NCI-H2196 treated with DMSO at 0.1 percent for 48 hours (cell line): ENCODE results near the gene MRPL33.

Experiments used
- DNase-seq: peaks from one replicate; lab custom pipeline; 2025; ENCODE audit not compliant: unreplicated experiment; lab: John Stamatoyannopoulos, UW

The MRPL33 gene

DNA sequence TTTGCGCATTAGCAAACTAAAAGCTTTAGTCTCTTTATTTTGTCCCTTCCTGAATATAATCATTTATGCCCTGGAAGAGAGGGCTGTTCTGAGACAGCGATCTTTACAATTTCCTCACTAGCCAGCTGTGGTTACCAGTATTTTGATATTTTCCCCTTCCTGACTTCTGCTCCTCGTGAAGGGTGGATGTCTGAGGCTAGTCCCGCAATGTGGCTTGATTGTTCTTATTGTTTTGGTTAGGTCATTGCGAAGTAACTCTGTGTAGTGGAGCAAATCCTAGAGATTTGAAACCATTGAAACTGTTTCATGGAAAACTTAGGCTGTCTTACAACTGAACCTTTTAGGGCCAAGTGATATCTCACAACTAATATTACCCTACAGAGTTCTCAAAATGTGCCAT is 2.4 kb downstream of the MRPL33 start:
- DNase-seq = no peak

DNA sequence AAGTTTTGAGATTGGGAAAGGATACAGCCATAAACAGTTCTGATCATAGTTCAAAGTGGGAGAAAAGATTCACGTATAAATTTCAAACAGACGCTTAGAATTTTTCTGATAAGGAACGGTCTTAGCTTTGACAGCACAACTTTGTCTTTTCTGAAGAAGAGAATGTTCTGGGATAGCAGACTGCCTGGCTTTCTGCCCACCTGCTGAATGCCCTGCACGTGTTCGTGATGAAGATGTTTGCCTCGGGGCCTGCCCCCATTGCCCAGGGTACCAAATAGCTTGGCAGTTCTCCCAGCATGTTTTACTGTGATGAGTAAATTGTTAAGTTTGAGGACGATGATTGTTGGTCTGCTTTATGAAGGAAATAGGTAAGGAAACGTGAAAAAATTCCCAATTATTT is 4.6 kb downstream of the MRPL33 start:
- DNase-seq = no peak

DNA sequence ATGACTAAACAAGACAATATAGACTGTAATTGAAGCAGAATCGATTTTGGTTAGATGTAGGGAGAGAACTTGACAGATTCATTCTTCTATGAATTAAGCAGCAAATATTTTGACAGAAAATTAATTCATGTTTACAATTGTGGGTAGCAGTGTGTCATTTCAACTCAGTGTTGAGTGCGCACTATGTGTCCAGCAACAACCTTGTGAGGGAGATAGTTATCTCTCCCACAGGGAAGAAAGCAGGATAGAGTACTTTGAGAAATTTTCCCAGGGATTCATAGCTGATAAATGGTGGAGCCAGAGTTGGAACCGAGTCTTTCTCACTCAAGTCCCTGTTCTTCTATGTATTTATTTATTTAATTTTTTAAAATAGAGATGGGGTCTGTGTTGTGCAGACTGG is 5.2 kb downstream of the MRPL33 start:
- DNase-seq = no peak

DNA sequence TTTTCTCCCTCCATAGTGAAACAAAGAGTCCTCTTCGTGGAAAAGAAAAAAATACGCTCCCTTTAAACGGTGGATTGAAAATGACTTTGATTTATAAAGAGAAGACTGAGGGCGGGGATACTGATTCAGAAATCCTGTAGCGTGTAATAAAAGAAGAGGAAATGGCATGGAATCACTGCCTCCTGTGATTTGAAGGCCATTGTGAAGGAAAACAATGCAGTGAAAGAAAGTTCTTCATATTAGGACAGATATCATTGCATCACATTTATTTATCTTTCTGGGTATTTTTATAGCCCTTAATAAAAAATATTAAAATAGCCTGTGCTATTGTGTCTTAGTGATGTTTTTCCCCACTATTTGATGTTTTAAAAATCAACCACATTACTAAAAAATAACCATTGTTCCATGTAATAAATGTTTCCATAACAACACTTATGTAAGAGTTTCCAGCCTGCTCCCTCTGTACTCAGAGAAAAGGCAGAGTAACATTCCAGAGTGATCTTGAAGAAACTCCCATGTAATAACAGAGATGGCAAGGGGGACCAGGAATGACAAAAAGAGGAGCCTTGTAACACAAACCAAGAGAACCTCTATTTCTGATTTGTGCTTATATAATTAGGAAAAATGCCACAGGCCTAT is 8.0 kb downstream of the MRPL33 start:
- no peak for DNase-seq

DNA sequence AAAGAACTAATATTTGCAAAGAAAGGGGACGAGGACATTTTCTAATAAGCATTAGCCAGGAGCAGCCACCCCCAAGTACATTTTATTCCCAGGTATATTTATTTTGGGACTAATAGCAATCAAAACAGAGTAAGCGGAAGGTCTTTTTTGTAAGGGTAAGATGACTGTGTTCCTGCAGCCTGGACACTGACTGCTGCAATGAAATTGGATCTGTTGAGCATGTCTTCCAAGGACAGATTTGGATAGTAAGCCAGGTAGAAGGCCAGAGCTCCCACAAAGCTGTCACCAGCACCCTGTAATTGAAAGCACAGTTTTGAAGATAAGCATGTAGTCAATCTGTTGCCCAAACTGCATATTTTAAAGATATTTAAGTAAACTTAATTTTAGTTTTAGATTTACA is 10.0 kb downstream of the MRPL33 start:
- no peak for DNase-seq

DNA sequence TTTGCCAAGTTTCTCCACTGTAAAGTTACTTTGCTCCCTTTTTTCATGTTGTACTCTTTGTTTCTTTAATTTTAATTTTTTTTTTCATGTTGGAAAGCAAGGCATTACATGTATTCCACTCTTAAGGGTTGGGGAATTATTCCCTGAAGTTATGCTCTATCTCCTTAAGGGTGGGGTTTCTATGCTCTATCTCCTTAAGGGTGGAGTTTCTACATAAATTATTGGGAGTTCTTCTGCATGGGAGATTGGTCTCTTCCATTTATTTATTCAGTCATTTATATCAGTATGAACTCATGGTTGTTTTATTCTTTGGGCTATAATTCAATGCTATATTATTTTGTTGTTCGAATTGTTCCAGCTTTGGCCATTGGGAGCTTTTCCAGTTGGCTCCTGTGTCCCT is 11.2 kb downstream of the MRPL33 start:
- no peak for DNase-seq

DNA sequence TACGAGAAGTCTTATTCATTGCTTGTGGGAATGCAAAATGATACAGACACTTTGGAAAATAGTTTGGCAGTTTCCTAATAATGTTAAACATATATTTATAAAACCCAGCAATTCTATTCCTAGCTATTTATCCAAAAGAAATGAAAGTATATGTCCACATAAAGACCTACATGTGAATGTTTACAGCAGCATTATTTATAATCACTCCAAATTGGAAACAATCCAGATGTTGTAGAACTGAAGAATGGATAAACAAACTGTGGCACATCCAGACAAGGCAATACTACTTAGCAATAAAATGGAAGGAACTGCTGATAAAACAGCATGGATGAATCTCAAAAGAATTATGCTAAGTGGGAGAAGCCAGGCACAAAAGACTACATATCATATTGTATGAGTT is 19.3 kb downstream of the MRPL33 start:
- DNase-seq = no peak

DNA sequence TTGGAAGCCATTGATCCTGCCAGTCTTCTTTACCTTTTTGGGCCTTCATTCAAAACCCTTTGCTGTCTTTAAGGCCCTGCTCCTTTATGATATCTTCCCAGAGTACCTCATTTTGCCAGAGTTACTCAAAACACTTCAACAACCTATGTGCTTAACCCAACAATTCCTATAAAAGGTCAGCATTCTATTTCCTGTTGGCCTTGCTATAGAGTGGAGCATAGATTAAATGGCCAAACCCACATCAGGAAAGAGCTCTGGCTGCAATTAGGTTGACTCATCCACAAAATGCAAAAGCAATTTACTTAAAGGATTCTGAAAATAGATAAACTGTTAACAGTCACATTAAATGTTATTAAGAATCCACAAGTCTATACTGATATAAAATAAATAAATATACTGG is 21.2 kb downstream of the MRPL33 start:
- no peak for DNase-seq

DNA sequence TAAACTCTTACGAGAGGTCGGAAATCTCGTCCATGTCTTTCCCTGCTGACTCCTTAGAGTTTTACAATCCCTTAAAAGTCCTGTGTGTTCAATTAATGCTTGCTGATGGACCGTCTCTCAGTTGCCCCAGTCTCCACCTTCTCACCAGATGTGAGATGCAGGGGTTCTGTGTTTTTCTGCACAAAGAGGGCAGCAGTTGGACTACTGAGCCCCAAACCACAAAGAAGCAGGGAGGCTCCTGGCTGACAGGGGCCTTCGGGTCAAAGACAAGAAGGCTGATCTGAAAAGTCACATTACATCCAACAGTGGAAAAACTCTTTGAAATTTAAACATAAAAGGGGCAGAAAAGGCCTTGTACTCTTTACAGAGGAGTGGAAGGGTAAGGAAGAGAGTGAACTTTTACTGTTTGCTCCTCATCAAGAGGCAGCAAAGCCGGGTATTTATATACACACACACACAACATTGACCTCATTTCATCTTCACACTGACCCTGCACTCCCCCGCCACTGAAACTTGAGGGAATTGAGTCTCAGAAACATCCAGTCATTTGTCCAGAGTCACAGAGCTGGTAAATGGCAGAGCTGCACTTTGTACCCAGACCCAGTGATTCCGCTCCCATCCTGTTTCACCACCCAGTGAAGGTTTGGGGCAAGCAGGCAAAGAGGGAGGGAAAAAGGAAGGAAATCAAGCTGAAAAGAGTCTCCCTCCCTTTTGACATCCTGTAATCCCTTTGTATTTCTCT is 23.7 kb downstream of the MRPL33 start:
- no peak for DNase-seq

DNA sequence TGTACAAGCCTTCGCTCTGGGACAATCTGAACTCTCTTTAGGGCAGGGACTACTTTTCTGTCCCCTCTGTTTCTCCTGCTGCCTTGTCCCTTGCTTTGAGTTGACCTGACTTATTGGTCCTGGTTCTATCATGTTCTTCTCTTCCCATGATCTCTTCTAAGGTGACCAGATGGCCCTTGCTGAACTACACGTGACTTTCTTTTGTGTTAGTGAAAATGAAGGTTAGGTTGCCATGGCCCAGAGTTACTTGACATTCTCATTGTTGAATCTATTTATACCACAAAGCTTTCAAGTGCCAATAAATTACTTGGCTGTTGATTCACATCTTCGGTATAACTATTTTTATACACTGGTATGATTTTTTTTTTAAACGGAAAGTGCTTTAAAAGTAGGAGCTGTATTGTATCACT is 24.4 kb downstream of the MRPL33 start:
- no peak for DNase-seq

DNA sequence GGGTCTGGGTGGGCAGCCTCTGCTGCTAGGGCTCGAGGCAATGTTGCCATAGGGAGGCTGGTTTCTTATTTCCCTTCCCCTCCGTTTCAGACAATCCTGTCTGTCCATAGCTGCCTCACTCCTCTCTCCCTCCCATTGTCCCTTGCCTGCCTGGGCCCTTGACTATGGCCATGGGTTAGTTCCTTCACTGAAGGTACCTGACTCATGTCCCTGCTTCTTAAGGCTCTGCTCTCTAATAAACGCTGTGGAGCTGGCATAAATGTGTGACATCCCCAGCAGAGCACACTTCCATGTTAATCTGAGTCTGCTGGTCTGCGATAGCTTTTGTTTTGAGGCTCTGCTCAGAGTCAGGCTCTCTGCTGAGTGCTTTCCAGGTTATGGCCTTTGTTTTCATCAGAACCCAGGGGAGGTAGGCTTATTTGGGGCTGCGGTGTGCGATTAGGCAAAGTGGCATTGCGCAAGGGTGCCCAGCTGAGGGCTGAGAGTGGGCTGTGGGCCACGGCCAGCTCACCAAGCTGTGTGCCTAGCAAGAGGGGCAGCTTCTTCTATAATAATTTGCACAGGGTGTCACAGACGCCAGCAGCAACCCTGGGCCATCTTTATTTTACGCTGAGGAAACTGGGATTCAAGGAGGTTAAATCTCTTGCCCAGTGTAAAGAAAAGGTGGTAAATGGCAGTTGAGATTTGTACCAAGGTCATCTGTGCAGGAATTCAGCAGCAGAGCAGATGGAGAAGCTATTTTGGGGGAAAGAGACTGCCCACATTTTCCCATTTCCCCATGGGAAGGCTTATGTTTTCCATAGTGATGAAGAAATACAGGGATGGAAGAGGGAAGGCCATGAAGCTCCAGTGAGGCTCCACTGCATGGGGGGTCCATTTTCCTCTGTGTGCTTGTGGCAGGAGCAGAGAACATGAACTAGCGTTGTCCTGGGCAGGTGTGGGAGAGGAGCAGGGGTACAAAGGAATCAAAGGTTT is 25.6 kb downstream of the MRPL33 start:
- no peak for DNase-seq

DNA sequence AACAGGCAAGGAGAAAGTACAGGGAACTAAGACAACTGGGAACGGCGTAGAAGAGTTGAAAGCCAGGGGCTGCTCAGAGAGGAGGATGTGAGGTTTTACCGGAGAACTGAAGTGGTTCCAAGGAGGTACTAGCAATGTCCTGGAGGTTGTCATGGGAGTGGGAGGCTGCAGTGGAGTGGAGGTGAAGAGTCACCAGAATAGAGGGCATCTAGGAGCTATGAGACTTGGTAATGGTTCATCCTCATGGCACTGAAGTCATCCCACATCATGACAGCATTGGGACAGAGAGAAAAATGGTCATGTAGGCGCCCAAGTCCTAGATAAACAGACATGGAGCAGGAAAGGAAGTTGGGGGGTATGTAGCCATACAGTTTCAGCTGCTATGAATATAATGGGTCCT is 26.3 kb downstream of the MRPL33 start:
- DNase-seq = no peak

DNA sequence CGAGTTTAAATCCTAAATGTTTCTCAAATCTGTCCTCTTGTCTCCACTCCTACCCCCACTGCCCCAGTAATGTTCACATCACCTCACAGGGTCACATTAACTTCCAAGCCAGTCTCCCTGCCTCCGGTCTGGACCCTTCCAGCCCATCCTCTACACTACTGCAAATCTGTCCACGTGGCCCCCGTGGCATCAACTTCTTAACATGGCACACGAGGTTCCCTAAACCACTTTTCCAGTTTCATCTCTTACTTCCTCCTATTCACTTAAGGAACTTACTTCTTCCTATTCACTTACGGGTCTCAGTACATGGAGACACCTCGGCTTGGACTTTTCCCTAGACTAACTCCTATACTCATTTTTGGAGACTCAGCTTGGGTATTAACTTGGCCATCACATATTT is 27.0 kb downstream of the MRPL33 start:
- no peak for DNase-seq

DNA sequence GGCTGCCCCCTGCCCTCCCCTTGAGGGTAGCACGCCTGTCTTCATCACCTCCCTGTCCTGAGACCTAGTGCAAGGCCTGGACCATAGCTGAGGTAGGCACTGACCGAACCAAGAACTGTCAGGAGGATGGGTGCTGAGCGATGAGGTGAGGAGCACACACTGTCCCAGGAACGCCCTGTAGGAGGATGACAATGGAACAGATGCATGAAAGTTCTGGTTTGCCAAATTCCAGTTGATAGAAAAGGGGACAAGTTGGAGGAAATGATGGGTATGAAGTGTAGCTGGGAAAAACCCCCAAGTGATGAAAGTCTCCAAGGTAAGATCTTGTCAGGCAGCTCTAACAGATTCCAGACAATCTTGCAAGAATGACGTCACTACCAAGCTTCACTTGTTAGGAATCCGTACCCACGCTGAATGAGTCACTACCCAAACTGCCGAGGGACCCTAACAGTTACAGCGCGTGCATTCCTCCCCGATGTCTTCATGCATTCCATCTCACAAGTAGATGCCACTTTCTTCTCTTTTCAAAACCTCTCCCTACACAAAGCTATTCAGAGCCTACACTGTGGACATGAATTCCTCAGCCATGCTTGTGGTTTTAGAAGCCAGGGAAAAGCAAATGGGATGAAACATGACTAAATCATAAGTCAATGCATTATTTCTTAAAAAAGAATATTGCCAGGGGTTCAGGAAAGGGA is 27.6 kb downstream of the MRPL33 start:
- no peak for DNase-seq

DNA sequence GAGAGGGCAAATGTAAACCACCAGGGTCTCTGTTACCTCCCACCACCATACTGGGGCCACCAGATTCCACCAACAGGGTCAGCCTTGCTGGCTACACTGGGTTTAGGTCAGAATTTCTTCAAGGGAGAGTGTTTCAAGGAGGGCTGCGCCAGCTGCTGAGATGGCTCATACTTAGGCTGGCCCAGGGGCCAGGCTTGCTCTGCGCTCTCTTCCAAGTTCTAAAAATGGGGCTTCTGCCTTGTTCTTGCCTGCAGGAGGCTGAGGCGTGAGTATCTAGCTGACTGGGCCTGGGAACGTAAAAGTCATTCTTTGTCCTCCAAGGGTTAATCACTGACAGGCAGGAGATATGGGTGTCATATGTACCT is 28.1 kb downstream of the MRPL33 start:
- no peak for DNase-seq

DNA sequence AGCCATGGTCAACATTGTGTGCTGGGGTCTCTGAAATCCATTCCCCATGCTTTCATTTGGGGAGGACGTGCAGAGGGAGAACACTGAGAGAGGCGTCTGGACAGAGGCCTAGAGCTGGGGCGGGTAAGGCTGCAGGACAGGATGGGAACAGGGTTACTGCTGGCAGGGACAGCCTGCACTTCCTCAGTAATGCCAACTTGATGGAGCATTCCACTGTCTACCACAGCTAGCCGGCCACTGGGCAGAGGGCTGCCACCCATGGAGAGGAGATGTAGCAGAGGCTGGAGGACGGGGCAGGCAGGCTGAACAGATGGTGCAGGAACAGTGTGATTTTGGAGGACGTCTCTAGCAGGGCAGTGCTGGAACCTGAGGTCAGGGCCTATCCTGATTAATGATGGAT is 29.3 kb downstream of the MRPL33 start:
- DNase-seq = no peak

DNA sequence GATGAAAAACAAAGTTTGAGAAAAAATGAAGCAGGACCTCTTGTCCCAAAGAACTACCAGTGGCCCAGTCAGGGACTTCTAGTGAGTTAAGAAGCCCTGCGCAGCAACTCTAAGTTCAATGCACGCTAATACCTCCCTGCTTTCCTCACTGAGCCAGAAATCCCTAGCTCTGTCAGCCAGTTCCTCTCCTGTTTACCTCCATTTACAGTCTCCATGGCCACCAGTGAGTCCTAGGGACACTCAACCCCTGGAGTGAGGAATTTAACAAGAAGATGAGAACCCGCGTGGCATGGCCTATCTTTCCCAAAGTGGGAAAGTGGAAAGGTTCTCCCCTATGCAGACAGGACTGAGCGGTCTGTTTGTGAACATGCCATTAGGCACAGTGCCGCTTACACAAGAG is 31.0 kb downstream of the MRPL33 start:
- DNase-seq = no peak

DNA sequence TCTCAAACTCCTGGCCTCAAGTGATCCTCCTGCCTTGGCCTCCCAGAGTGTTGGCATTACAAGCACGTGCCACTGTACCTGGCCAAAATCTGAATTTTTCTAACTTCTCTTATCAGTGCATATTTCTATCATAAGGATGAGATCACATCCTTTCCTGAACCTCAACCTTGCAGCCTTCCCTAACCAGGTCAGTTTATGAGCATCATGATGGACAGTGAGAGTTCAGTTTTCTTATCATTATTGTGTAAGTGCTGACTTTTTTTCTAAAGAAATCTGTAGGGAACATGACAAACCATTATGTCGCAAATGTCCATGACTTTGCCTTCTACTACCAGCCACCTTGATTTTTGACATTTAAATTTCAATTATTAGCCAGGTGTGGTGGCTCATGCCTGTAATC is 31.5 kb downstream of the MRPL33 start:
- DNase-seq = no peak

DNA sequence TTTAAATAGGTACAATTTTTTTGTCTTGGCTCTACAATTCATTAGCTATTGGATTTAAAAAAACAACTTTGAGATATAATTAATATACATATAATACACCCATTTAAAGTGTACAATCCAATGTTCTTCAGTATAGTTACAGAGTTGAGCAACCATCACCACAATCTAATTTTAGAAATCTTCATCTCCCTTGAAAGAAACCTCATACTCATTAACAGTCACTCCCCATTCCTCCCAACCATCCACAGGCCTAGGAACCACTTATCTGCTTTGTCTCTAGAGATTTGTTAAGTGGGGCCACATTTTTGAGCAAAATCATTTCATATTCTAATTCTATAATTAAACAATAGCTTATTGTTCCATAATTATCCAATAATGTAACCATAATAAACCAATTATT is 32.6 kb downstream of the MRPL33 start:
- DNase-seq = no peak

DNA sequence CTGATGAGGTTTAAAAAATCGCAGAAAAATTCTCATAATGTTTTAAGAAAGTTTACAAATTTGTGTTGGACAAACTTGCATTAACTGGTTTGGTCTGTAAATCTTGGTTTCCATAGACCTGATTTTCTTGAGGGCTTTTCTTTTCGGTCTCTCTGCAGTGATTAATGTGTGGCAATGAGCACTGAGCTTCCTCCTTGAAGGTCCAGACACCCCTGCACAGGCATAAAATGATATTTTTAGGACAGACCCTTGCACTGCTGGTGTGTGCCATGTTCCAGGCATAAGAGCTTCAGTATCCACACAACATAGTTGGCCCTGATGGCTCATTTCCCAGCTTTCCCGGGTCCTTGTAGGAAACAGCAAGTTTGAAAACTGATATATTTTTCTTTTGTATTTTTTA is 33.7 kb downstream of the MRPL33 start:
- no peak for DNase-seq

DNA sequence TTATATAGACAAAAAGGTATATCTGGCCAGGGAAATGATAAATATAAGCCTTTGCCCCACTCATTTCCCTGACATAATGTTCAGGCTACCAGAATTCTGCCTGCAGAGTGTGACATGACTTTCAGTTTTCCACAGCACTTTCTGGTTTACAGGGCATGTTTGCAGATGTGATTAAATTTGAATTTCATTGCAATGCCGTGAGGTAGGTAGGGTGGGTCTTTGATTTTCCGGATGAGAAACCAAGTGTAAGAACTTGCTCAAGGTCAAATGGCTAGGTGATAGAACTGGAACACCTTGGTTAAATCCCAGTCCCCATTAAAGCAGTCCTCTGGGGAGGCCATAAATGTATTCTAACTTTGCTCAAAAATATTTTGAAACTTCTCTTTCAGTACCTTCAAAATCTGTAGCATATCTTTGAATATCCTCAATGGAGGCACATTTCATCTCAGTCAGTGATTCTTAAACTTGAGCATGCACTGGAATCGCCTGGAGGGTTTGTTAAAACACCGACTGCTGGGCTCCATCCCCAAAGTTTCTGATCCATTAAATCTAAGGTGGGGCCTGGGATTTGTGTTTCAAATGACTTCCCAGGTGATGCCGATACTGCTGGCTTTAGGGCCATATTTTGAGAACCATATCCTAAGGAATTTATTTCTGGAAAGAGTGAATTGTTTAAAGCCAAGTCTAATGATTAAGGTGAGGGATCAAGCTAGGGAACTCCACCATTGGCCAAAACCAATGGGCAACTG is 35.0 kb downstream of the MRPL33 start:
- DNase-seq = no peak
